Choroid plexus epithelial cell (primary cell): ENCODE results near the gene RUNX2.

Source experiments
- DNase-seq: peaks from one replicate; pipeline ENCODE4 v3.0.0-alpha.2; 2010; ENCODE audit warnings: low read depth
- H3K4me3 ChIP-seq: 2 replicates; pipeline ENCODE4 v1.5.1; 2011; ENCODE audit warnings: low read depth, mild to moderate bottlenecking, control low read depth, low read length, moderate library complexity
- CTCF ChIP-seq: conservative IDR thresholded peaks from 2 replicates; pipeline ENCODE4 v1.5.1; 2011; ENCODE audit warnings: low read depth, mild to moderate bottlenecking, control low read depth, inconsistent platforms, low read length, moderate library complexity

RUNX2 gene

DNA sequence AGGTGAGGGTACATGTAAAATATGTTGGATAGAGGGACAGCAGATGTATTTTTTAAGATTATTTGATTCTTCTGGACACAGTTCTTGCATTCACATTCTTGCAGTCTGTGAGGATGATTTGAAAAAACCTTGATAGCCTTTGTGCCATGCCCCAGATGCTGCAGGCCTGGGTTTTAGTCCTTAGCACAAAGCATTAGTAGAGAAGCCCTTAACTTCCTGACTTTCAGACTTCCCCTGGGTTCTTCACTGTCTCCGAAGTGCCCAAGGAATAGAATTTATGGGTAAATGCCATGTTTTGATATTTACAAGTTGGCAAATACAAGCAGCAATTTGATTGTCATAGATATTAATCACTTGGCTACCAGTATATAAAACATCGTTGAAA is 117.2 kb downstream of the RUNX2 start:
- TF ChIP-seq CTCF, result no peak
- no peak overlapping the region for H3K4me3 ChIP-seq
- DNase-seq, result no peak

DNA sequence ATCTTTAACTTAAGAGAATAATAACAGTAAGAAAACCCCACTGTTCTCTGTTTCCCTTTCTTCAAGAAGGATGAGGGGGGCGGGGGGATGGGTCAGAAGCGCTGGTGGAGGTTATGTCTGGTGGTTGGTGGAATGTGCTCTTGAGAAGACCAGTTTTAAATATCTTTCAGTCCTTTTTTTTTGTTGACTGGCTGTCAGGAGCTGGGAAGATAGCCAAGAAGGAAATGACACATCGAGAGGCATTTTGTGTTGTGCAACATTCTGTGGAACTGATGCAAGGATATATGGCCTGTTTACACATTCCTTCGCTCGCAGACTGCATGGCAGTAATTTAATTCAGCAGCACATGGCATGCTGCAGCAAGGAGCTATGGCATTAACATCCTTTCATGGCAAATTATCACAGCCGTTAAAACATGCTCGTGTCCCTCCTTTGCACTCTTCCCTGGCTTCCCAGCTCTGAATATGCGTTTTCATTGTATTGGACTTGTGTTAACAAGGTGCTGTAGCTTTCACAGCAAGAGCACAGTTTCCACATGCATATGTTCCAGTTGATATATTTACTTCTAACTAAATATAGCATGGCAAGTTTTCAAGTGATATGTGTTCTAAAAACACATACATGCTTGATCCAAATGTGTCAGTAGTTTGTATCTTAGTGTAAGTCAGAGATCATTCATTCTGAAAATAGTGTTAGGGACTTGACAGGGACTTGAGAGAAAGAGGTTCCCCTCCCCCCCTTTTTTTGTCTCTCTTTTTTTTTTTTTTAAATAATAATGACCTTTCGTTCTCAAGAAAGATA is 117.8 kb downstream of the RUNX2 start:
- H3K4me3 ChIP-seq, result no peak overlapping the region
- DNase-seq, result peak; percentile 100

DNA sequence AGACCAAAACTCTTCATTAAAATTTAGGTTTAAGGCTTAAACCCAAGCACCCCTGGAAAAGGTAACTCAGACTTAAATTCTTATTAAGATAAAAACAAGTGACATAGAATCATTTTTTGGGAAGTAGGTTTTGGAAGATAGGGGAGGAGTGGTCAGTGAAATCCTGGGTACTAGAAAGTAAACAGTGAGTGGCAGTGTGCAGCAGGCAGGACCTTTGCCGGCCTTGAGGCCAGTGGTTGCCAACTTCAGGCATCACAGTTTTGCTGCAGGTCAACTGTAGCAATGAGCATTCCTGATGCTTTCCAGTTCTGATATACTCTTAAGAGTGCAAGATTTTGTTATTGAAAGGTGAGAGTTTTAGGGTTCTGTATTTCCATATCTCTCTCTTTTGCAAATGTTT is 118.9 kb downstream of the RUNX2 start:
- no peak overlapping the region for H3K4me3 ChIP-seq
- no peak for TF ChIP-seq CTCF
- DNase-seq, result no peak

More for the DNA sequence above, 117.8 kb downstream of the RUNX2 start:
- TF ChIP-seq CTCF, result no peak

- H3K4me3 ChIP-seq, result no peak overlapping the region
- DNase-seq, result peak; percentile 63
- peak; percentile 28 for TF ChIP-seq CTCF
Measured at GRCh38 chr6:45447716-45448115, 119.6 kb downstream of the RUNX2 start.

DNA sequence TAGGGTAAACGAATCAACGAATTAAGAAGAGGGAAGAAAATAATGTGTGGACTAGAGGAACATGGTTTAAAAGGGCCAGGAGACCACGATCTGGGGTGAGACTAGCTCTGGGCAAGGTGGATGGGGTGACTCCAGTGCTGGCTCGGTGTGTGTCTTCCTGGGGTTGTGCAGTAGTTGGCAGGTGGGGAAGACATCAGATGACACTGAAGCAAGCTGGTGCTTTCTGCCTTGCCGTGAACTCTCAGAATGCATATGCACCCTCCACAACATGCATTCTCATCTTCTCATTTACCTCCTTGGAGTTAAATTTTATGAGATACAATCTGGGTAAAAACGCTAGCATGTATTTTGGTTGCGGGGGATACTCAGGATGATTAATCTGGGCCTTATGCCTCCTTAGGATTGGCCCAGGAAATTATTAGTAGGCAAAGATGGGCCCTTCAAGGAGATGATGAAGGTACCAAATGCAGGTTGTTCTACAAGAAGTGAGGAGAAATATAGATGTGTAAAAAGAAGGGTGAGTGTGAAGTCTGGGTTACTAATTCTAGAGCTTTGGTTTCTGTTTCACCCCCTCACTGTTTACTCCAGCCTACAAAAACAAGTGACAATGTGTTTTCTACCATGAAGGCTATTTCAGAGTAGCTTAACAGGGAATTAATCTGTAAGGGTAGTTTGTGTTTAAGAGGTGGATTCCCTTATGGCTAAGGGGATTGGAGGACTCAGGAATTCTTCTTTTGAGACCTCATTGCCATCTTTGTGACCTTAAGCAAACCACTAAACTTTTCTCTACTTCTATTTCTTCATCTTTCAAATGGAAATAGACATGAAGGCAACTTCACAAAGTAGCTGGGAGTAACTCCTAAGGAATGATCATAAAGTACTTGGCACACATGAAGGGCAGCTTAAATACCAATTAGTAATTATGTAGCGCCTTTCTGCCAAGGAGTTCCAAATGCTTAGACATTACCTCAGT is 120.6 kb downstream of the RUNX2 start:
- peak; percentile 85 for DNase-seq
- TF ChIP-seq CTCF, result no peak
- H3K4me3 ChIP-seq, result no peak overlapping the region

- no peak overlapping the region for H3K4me3 ChIP-seq
- no peak for DNase-seq
- TF ChIP-seq CTCF, result no peak
Measured at GRCh38 chr6:45450132-45450531, 122.0 kb downstream of the RUNX2 start.
